ENCODE results near the gene MAGED1. TPM values are rescaled to one million over a fixed set of nuclear protein-coding genes. Genes with fewer than 3 reads are reported as not detected.

Gene MAGED1
- total RNA-seq, 2 experiments from 2014 or later = 33.9 to 37.9 TPM

GRCh38 chrX:51917604-51918003 is 24.2 kb downstream of the MAGED1 start:
- DNase-seq = no peak
- Mint-ChIP-seq H3K4me3 (no peak overlapping the region), H3K27me3 (peaks cover 8% of the 10 kb centered on the region), H3K4me1 (peaks cover 5% of the 10 kb centered on the region), H3K27ac (no peak overlapping the region), H3K9me3 (no peaks in the 10 kb centered on the region), H3K36me3 (ENCODE audit: low read depth) (no peaks in the 10 kb centered on the region)
- CTCF ChIA-PET = no interaction called here
- POLR2A ChIA-PET = no interaction called here

GRCh38 chrX:51922561-51922960 is 29.1 kb downstream of the MAGED1 start:
- Mint-ChIP-seq H3K36me3 (ENCODE audit: low read depth) (no peaks in the 10 kb centered on the region), H3K9me3 (no peaks in the 10 kb centered on the region), H3K4me1 (peaks cover 4% of the 10 kb centered on the region), H3K27ac (no peak overlapping the region), H3K4me3 (no peak overlapping the region), H3K27me3 (peaks cover 5% of the 10 kb centered on the region)
- POLR2A ChIA-PET = no interaction called here
- CTCF ChIA-PET = no interaction called here
- no peak for DNase-seq

GRCh38 chrX:51931566-51932150 is 38.2 kb downstream of the MAGED1 start:
- Mint-ChIP-seq H3K9me3 (no peaks in the 10 kb centered on the region), H3K27ac (no peak overlapping the region), H3K27me3 (no peaks in the 10 kb centered on the region), H3K4me1 (no peaks in the 10 kb centered on the region), H3K36me3 (ENCODE audit: low read depth) (no peaks in the 10 kb centered on the region), H3K4me3 (no peak overlapping the region)
- ChIA-PET CTCF (no interaction called here), POLR2A (no interaction called here)
- DNase-seq = no peak

Other genes starting within 250 kb of the MAGED1 start
- gene CENPVL2, start 210.8 kb upstream of the MAGED1 start, total RNA-seq = not detected
- not detected for gene CENPVL1, start 183.1 kb upstream of the MAGED1 start, total RNA-seq
- 10 to 100 TPM; 11.9 to 13.2 TPM for gene GSPT2, start 150.2 kb upstream of the MAGED1 start, total RNA-seq
- 1 to 10 TPM; 2.6 to 2.9 TPM for gene MAGED4B, start 175.6 kb downstream of the MAGED1 start, total RNA-seq